GM21367 (cell line): ENCODE measurements around the gene CABP2.
"Not testable (repeated sequence)": the region's sequence is repeated elsewhere in the genome, so short reads cannot be mapped to it uniquely, and the experiment has no call there.

ENCODE experiments used
- ATAC-seq: cut with Tn5 transposase; IDR thresholded peaks from one replicate; pipeline ENCODE4 v1.9.1; 2021; ENCODE audit not compliant: unreplicated experiment

Gene CABP2

DNA sequence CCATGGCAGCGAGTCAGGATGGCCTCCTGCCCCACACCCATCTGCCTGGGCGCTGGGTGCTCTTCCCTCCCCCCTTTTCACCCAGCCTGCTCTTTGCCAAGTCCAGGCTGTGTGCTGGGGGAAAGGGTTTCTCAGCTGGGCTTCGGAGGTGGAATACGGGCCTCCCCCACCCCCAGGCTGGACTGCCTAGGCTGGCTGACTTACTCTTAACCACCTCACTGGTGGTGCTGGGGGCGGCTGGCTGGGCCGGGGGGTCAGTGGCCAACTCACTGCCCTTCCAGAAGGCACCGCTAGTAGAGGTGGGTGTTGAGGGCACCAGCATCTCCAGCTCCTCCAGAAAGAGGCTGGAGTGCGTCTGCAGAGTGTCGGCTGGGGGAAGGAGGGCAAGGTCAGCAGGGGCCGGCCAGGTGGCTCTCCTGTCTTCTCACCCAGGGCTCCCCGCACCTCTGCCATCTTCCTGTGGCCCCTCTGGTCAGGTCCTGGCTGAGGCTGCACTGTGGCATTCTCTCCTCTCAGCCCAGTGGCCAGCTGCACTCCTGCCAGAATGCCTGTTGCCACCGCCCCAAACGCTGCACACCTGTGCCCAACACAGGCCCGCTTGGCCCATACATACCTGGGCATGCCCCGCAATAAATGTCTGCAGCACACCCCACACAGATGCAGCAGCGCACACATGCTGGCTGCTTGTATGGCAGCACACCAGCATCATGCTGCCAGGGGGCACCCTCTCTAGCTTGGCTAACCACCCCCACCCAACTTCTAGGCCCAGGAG, 27.8 kb downstream of the CABP2 start:
- no peak for ATAC-seq

DNA sequence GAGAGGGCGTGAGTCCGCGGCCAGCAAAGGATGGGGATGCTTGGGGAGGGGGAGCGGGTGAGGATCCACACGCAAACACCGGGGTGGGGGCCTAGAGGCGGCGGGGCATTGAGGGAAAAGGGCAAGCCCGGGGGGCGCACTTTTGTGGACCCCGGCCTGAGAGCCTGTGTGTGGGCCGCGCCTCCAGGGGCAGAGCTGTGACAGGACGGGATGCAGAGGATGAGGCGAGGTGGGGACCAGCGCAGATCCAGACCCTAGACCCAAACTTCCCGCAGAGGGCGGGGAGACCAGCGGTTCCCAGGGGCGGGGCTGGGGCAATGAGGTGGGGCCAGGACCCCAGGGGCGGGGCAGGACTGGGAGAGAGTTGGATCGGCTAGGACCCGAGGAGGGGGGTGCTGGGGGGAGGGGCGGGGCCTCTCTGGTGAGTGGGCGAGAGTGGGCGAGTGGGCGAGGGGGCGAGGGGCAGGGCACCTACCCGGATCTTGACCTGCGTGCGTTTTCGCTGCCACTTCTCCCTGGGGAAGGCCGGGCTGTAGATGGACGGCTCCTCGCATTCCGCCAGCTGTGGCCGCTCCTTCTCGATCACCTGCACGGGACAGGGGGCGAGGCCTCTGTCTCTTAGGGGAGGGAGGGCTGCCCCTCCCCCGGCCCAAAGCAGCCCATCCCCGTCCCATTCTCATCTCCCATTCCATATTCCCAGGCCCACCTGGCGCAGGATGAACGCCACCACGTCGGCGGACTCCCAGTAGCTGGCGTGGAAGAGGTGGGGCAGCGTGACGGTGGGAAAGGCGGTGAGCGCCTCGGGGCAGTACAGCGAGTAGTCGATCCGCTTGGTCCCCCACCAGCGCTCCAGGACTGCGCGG, 28.6 kb downstream of the CABP2 start:
- no peak for ATAC-seq

DNA sequence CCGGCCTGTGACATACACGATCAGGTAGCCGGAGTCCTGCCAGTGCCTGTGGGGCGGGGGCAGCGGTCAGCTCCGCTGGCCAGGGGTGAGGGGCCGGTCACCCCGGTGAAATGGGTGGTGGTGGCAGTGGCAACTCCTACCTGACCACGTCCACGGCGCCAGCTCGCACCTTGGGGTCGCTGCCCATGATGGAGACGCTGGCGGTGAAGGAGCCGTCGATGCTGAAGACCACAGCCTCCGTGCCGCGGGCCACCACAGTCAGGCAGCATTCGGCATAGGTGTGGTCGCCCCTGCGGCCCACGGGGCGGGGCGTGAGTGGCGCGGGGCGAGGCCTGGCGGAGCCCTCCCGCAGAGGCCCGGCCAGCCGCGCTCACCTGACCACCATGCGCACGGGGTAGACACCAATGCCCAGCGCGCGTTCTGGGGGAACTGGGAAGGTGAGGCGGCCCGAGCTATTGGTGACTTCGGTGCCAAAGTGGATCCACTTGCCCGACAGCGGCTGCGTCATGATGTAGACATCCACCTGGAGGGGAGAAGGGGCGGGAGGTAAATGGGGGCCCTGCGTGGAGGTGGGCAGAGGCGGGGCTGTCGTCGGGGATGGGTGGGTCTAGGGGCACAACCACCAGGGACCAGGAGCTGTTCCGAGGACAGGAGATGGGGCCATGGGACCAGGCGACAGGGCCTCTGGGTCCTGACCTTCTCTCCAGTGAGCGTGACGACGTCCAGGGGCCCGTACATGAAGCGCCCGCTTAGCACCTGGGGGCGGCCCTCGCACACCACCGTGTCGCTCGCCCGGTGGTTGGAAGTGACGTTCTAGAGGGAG, 29.5 kb downstream of the CABP2 start:
- ATAC-seq, result no peak

DNA sequence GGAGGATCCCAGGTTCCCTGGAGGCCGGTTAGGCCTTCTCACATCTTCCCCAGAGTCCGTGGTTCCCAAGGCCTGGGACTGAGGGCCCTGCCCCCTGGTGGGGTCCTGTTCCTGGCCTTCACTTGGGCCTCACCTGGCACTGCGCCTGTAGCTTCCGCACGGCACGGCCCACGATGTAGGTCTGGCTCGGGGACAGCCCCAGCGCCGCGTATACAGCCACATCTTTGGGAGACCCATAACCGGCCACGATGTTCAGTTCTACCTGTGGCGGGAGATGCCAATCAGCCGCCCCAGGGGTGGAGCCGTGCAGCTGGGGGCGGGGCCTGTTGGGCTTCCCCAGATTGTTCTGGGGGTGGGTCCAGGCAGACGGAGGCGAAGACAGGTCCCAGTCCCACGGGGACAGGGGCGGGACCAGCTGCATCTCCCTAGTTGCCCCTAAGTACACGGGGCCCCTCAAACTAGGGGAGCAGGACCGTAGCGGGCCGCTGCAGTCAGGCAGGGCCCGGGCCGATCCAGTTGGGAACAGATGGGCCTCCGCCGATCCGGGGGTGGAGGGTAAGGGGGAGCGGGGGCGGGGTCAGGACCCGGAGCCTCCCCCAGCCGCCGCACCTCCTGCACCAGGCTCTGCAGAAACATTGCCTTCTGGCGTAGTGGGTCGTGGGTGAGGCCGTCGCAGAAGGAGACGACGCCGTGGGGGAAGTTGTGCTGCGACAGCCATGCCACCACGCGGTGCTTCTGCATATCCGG, 30.3 kb downstream of the CABP2 start:
- no peak for ATAC-seq

DNA sequence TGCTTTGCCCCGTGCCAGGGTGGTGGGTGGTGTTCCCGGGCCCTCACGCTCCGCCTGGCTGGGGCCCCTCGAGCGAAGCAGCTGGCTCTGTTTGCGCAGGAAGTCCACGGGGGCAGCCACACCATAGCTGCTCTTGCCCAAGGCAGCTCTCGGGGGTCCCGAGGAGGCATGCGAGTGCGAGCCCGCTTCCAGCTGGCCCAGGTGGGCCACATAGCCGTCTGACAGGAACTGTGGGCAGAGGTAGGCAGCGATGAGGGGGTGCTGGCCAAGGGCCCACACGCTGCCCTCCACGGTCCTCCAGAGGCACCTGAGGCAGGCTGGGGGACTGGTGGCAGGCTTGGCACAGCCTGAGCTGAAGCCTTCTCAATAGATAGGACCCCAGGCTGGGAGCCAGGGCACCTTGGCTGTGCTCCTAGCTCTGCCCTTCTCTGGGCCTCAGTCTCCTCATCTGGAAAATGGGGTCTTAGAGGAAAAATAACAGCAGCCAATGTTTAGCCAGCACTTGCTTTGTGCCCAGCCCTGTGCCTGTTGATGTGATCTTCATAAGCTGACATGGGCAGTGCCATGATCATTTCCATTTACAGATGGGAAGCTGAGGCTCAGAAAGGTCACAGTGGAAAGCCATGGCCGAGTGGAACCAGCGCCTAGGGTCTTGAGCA, 31.0 kb downstream of the CABP2 start:
- no peak for ATAC-seq

DNA sequence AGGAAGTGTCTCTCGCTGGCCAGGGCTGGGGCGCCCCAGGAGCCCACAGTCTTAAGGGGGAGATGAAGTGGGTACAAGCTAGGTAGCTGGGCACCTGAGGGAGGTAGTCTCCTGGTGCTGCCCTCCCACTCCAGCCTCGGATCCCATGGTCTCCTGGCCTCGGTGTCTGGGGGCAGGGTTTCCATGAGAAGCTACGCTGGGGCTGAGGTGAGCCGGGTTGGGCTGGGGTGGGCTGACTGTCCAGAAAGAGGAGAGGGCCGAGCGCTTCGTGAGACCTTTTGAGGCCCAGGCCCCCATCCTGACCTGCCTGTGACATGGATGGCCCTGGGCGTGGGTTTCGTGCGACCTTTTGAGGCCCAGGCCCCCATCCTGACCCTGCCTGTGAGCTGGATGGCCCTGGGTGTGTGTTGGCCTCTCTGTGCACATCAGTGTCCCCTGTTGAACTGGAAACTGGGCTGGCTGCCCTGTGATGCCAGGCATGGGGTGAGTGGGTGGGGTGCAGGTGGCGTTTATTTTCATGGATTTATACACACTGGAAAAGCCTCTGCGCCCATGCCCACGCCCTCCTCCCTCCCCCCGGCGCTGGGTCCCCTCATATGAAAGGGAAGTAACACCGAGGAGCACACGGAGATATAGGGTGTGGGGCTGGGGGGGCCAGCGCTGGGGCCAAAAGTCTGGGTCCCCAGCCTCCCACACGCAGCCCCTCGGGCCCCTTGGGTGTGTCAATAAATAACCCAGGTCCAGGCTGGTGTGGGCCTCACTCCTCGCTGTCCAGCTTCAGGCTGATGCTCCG, 31.8 kb downstream of the CABP2 start:
- no peak for ATAC-seq

DNA sequence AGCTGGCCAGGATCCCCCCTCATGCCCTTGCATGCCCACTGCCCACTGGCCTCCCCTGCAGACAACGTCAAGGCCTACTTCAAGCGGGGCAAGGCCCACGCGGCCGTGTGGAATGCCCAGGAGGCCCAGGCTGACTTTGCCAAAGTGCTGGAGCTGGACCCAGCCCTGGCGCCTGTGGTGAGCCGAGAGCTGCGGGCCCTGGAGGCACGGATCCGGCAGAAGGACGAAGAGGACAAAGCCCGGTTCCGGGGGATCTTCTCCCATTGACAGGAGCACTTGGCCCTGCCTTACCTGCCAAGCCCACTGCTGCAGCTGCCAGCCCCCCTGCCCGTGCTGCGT, 32.5 kb downstream of the CABP2 start:
- ATAC-seq, result no peak

DNA sequence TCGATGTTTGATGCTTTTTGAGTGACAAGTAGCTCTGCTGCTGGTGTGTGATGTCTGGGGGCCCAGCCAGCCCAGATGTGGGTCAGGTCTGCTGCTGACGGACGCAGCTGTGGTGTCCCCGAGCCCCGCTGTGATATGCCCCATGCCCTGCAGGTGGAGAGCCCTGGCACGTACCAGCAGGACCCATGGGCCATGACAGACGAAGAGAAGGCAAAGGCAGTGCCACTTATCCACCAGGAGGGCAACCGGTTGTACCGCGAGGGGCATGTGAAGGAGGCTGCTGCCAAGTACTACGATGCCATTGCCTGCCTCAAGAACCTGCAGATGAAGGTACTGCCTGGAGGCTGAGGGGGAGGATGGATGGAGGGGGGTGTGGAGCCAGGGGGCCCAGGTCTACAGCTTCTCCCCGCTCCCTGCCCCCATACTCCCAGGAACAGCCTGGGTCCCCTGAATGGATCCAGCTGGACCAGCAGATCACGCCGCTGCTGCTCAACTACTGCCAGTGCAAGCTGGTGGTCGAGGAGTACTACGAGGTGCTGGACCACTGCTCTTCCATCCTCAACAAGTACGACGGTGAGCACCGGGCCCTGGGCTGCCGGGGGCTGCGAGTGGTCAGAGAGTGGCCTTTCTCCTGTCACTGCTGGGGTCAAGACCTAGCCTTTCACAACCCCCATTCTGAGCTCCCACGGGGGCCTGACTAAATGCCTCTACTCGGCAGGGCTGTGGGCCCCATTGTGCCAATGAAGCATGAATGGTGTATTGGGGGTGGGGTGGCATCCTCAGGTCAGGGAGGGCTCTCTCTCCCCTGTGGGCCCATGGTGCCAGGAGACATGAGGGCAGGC, 33.1 kb downstream of the CABP2 start:
- ATAC-seq, result no peak

DNA sequence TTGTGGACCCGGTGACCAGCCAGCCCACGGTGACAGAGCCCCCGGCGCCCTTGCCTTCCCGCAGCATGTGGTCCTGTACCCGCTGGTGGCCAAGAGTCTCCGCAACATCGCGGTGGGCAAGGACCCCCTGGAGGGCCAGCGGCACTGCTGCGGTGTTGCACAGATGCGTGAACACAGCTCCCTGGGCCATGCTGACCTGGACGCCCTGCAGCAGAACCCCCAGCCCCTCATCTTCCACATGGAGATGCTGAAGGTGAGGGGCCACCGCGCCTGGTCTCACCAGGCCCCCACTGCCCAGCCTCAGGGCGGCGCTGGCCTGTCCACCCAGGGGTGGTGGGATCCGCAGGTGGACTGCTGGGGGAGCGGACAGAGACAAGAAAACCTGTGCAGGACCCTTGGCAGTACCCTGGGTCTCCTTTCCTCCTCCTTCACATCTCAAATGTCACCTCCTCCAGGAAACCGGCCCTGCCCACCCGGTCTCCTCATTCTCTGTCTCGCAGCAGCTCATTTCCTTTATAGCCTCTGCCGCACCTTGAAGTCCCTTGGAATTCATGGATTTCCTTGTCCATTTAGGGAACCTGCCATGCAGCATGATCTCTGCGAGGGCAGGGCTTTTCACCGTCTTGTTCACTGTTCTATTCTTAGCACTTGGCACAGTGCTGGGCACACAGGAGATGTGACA, 33.9 kb downstream of the CABP2 start:
- ATAC-seq, result no peak

DNA sequence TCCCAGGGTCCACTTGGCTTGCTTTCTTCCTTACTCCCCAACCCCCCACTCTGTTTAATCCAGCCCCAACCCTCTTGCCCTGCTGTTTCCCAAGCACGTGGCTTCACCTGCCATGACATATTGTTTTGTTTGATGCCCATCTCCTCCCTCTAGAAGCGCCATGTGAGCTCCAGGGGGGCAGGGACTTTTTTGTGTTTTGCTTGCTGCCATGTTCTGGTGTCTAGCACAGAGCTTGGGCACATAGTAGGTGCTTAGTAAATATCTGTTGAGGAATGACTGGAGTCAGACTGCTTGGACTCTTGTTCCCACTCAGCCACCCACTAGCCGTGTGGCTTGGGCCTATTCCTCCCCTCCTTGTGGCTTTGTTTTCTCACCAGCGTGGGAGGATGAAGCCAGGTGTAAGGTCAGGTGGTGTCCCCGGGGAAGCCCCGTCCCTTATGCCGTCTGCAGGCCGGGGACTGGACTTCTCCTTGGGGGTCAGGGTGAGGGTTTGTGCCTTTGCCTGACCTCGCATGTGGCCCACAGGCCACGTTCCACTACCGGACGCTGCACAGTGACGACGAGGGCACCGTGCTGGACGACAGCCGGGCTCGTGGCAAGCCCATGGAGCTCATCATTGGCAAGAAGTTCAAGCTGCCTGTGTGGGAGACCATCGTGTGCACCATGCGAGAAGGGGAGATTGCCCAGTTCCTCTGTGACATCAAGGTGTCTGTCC, 36.6 kb downstream of the CABP2 start:
- ATAC-seq, result no peak

DNA sequence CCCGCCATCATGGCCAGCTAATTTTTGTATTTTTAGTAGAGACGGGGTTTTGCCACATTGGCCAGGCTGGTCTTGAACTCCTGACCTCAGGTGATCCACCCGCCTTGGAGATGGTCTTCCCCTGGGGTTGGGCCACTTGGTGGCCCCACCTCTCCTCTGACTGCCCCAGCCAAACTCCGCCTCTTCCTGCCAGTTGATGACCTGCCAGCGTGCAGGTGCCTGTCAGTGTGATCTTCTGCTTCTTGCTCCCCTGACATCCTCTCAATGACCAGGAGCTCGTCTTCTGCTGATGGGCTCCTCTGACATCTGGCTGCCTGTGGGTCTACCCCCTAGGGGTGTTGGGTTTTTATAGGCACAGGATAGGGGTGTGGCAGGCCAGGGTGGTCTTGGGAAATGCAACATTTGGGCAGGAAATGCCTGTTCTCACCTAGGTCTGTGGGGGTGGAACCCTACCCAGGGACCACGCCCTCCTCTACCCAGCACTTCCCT, 37.3 kb downstream of the CABP2 start:
- not testable (repeated sequence) for ATAC-seq

DNA sequence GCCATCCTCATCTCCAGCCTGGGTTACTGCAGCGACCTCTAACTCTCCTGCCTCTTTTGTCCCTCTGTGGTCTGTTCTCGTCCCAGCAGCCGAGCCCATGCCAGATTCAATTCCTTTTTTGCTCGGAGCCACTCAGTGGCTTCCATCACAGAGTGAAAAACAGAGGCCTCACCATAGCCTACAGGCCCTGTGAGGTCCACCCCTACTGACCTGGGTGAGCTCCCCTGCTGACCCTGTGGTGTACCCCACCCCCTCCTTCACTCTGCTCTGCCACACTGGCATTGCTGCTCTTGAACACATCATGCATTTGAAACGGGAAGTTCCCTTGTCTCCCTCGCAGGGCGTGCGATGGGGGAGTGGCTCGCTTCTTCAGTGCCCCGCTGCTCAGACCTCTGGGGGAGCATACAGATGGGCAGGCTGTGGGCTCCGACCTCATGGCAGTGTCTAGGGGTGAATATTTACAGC, 38.4 kb downstream of the CABP2 start:
- ATAC-seq, result peak; percentile 22

DNA sequence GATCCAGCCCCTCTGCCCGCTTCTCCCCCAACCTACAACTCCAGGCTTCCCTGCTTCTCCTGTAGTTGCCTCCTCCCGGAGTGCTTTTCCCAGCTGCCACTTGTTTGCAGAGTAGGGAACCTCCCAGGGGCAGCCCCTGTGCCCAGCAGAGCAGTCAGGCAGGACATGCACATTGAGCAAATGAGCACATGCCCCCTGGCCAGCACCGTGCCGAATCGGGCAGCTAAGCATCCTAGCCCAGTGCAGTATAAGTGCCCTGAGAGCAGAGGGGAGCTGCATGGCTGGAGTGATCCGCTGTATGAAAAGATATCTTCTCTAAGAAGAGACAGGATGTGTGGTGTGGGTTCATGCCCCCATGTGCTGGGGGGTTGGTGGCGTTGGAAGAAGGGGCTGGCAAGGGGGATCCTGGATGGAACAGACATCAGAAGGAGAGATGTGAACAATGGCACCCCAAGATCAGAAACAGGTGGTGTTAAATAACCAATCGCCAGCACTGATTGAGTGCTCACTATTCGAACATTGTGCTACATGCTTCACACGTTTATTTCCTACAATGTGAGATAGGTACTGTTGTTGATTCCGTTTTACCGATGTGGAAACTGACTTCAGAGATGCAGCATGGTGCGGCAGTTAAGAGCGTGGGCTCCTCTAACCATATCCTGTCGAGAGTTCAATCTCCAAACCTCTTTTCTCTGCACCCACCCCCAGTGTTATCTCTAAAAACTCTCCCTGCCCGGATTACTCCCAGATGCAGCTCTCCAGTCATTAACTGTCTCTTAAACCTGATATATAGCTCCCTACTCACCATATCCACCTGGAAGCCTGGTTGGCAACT, 39.2 kb downstream of the CABP2 start:
- no peak for ATAC-seq

DNA sequence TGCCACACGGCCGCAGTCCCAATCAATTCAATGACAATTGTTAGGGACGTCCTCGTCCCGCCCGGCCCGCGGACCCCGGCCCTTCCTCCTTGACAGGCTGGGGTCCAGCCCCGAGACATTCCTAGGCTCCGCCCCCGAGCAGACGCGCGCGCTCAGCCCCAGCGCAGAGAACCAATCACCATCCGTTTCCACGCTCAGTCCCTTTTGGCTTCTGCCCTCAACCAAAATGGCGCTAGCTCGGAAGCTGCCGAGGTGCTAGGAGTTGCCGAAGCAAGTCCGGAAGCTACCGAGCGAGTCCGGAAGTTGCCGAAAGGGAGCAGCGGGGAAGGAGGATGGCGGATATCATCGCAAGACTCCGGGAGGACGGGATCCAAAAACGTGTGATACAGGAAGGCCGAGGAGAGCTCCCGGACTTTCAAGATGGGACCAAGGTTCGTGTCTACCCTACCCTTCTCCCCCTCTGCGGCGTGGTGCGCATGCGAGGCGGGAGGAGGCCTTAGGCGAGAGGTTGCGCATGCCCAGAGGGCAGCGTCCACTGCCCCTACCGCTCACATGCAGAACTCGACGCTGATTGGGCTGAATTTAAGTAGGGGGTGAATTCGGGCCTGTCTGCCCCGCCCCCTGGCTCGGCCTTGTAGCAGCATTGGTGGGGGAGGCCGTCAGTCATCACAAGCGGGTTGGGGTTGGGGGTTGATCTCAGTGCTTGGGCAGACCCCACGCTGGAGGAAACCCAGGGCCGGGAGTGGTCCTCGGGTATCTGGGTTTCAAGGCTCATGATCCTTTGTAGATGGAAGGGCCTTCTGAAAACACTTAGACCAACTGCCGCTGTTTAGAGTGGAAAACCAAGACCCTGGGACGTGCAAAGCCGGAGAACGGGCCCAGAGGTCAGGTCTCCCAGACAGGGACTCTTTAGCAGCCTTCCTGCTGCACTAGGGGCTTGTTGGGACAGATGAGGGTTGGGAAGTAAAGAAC, 40.1 kb downstream of the CABP2 start, which contains the start of gene AIP:
AIP (plus strand) TSS at position 200 of the 972 bp plus-strand sequence; CDS start at position 333, 133 bp downstream.
- peak; percentile 48 for ATAC-seq

DNA sequence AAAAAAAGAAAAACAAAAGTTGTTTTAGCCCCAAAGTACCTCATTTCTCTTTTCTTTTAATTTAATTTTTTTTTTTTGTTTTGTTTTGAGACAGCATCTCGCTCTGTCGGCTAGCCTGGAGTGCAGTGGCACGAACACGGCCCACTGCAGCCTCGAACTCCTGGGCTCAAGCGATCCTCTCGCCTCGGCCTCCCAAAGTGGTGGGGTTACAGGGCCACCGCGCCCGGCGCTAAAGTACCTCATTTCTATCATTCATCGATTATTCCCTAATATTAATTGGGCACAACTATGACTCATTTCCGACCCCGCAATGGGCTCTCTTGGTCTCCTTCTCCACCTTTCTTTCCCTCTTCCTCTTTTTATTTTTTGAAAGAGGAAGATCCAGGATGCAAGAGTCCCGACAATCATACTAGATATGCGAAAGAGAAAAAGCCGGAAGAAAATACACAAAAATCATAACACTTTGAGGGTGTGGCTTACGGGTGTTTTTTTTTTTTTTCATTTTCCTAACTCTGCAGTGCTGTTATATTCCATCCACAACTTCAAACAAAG, 40.9 kb downstream of the CABP2 start:
- ATAC-seq, result no peak
